Fibroblast of mammary gland (primary cell): ENCODE measurements around the gene KBTBD12.

Experiments
- DNase-seq: peaks from one replicate; pipeline ENCODE4 v3.0.0-alpha.2; 2010; ENCODE audit warnings: low read depth
- H3K4me3 ChIP-seq: 2 replicates; pipeline ENCODE4 v1.5.1; 2011; ENCODE audit warnings: low read depth, mild to moderate bottlenecking, low read length, moderate library complexity; ENCODE audit not compliant: control insufficient read depth
- TF ChIP-seq, protein P1 (sequence below): conservative IDR thresholded peaks from 2 replicates; pipeline ENCODE4 v1.5.1; 2011; ENCODE audit warnings: low read depth, low read length, inconsistent platforms; ENCODE audit not compliant: control insufficient read depth, insufficient read depth

The KBTBD12 gene

DNA sequence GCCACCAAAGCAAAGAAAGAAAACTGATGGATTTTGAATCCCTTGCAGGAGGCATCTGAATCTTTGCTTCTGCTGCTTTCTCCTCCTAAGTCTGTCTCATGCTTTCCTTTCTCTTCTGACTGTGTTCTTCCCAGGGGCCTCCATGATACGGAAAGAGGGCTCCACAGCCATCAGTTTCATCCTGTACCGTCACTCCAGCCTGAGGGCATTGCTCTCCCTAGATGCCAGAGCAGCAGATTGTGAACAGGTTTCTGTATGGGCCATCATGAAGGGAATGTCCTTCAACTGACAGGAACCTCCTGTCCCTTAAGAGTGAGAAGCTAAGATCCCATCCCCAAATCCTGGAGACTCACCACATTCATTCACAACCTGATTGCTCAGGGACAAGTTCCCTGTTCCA lies 59.2 kb downstream of the KBTBD12 start:
- no peak for DNase-seq
- H3K4me3 ChIP-seq, result no peak overlapping the region
- TF ChIP-seq, protein P1, sequence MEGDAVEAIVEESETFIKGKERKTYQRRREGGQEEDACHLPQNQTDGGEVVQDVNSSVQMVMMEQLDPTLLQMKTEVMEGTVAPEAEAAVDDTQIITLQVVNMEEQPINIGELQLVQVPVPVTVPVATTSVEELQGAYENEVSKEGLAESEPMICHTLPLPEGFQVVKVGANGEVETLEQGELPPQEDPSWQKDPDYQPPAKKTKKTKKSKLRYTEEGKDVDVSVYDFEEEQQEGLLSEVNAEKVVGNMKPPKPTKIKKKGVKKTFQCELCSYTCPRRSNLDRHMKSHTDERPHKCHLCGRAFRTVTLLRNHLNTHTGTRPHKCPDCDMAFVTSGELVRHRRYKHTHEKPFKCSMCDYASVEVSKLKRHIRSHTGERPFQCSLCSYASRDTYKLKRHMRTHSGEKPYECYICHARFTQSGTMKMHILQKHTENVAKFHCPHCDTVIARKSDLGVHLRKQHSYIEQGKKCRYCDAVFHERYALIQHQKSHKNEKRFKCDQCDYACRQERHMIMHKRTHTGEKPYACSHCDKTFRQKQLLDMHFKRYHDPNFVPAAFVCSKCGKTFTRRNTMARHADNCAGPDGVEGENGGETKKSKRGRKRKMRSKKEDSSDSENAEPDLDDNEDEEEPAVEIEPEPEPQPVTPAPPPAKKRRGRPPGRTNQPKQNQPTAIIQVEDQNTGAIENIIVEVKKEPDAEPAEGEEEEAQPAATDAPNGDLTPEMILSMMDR, result no peak

DNA sequence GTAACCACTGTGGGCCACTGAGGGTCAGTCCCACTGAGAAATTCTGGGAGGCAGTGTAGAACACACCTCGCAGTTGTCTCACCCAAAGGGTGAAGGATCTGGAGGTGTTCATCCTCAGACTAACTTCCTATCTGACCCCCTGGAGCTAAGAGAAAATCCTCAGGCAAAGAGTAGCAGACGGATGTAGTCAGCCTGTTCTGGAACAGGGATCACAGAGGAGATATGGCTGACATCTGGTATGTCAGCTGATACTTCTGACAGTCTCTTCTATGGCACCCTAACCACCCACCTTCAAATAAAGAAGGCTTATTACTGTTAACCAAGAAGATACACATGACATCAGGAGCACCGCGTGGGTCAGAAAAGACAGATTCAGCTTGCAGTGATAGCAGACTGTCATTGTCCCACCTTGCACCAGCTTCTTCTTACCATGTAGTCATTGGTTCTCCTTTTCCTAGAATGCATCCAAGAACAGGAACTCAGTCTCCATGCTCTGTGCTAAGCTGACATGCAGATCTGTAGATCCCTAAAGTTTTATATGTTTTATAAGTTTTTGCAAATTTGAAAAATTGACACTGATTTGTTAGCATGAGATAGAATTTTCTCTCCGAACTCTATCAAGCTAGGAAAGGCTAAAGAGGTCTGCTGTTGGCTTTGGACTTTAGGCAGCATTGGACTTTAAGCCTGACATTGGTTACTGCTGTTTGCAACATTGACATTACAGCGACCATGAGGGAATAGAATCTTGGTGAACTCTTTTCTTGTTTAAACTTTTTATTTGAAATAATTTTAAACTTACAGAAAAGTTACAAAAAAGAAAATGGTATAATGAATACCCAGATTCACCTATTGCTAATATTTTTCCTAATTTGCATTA lies 60.4 kb downstream of the KBTBD12 start:
- TF ChIP-seq, protein P1, result no peak
- no peak for DNase-seq
- H3K4me3 ChIP-seq, result no peak overlapping the region

DNA sequence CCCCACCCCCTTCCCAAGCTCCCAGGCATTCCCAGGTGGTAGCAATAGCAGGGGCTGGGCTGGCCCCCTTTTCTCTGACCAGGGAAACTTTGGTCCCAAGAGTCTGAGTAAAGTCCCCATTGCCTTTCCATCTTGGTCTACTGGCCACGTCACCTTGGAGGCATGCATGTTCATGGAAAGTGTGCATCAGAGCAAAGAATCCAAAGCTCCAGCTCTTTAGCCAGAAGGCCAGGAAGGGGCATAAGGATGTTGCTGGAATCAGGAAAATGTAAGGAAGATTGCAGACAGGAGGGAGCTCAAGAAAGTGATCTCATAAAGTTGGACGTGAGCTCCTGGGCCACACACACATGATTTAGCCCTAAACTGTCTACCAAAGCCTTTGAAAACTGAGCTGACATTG lies 63.6 kb downstream of the KBTBD12 start:
- no peak for DNase-seq
- no peak overlapping the region for H3K4me3 ChIP-seq
- TF ChIP-seq, protein P1, result no peak

DNA sequence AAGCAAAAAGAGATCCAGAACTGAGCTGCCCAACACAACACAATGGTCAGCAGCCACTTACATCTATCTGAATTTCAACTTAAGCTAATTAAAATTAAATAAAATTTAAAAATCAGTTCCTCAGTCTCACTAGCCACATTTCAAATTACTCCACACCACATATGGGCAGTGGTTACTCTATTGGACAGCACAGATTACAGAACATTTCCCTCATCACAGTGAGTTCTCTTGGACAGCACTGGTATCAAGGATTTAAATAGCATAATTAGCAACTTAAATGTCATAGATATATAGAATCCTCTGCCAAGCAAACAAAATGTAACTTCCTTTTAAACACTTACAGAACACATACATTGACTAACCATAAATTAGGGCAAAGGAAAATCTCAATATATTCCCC lies 64.4 kb downstream of the KBTBD12 start:
- DNase-seq, result no peak
- TF ChIP-seq, protein P1, result no peak
- no peak overlapping the region for H3K4me3 ChIP-seq

DNA sequence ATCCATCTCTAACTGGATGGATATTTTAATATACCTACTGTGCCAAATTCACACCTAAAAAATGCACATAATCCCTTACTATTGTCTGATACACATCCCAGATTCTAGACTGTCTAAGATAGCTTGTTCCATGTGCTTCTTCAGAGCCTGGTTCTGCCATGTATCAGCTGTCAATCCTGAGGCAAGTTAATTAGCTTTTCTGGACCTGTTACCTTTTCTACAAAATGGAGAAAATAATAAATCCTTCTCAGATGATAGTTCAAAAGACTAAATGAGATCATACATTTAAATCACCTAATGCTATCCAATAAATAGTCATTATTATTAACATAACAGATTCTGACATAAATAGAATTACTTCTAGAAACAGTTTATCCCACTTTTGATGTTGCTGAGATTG lies 66.1 kb downstream of the KBTBD12 start:
- TF ChIP-seq, protein P1, result no peak
- H3K4me3 ChIP-seq, result no peak overlapping the region
- DNase-seq, result no peak

DNA sequence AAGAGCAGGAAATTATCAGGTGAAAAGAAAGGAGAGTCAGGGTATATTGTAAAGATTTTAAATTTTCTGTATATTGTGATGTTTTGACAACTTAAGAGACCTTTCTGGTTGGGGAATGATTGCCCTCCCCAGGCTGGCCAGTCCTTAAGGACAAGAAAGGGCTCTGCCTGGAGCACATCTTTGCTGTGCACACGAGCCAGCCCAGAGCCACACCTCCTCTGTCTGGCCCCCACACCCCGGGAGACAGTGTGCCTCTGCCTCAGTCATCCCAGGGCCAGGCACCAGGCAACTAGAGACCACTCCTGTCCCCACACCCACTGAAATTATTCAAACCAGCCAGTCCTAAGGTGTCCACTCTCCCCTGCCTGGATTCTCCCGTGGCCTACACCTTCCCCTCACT lies 67.1 kb downstream of the KBTBD12 start:
- TF ChIP-seq, protein P1, result no peak
- no peak overlapping the region for H3K4me3 ChIP-seq
- DNase-seq, result no peak
